ENCODE measurements around the gene RB1.
A peak's percentile ranks its signal among the peaks of the same experiment; 100 is the strongest.

Gene RB1

GRCh38 chr13:48490241-48490640, 186.7 kb downstream of the RB1 start:
- Histone ChIP-seq H3K4me3 (ENCODE audit: low read depth, low read length) (no peak overlapping the region), H3K27ac (no peak overlapping the region), H3K27me3 (replicated peaks) (no peaks in the 10 kb centered on the region), H3K36me3 (replicated peaks) (no peaks in the 10 kb centered on the region)
- in situ Hi-C loops (cut with HindIII; ENCODE audit: low pct_ligation_motif_present, low sequenced_read_pairs) = no loop called here
- DNase-seq = no peak
- no peak for TF ChIP-seq CTCF (IDR thresholded peaks at IDR 0.05; ENCODE audit: low read depth, low read length, missing control alignments)

GRCh38 chr13:48491423-48492095, 188.0 kb downstream of the RB1 start:
- no peak overlapping the region for H3K4me3 ChIP-seq (ENCODE audit: low read depth, low read length)
- H3K27me3 ChIP-seq (replicated peaks) = no peaks in the 10 kb centered on the region
- no peak overlapping the region for H3K27ac ChIP-seq
- in situ Hi-C loops (cut with HindIII; ENCODE audit: low pct_ligation_motif_present, low sequenced_read_pairs) = no loop called here
- no peak for DNase-seq
- no peaks in the 10 kb centered on the region for H3K36me3 ChIP-seq (replicated peaks)
- no peak for TF ChIP-seq CTCF (IDR thresholded peaks at IDR 0.05; ENCODE audit: low read depth, low read length, missing control alignments)

GRCh38 chr13:48492096-48492440, 188.5 kb downstream of the RB1 start:
- H3K36me3 ChIP-seq (replicated peaks) = no peaks in the 10 kb centered on the region
- H3K27ac ChIP-seq = no peak overlapping the region
- H3K4me3 ChIP-seq (ENCODE audit: low read depth, low read length) = no peak overlapping the region
- no peak for TF ChIP-seq CTCF (IDR thresholded peaks at IDR 0.05; ENCODE audit: low read depth, low read length, missing control alignments)
- in situ Hi-C loops (cut with HindIII; ENCODE audit: low pct_ligation_motif_present, low sequenced_read_pairs) = no loop called here
- no peak for DNase-seq
- no peaks in the 10 kb centered on the region for H3K27me3 ChIP-seq (replicated peaks)

- Histone ChIP-seq H3K27me3 (replicated peaks) (no peaks in the 10 kb centered on the region), H3K27ac (no peak overlapping the region), H3K4me3 (ENCODE audit: low read depth, low read length) (no peak overlapping the region), H3K36me3 (replicated peaks) (no peaks in the 10 kb centered on the region)
- in situ Hi-C loops (cut with HindIII; ENCODE audit: low pct_ligation_motif_present, low sequenced_read_pairs) = no loop called here
- DNase-seq = peak; percentile 11
- no peak for TF ChIP-seq CTCF (IDR thresholded peaks at IDR 0.05; ENCODE audit: low read depth, low read length, missing control alignments)
Observed at GRCh38 chr13:48492470-48493065, 189.0 kb downstream of the RB1 start.

GRCh38 chr13:48493066-48493765, 189.7 kb downstream of the RB1 start:
- in situ Hi-C loops (cut with HindIII; ENCODE audit: low pct_ligation_motif_present, low sequenced_read_pairs) = no loop called here
- no peaks in the 10 kb centered on the region for H3K27me3 ChIP-seq (replicated peaks)
- no peak for DNase-seq
- TF ChIP-seq CTCF (IDR thresholded peaks at IDR 0.05; ENCODE audit: low read depth, low read length, missing control alignments) = no peak
- H3K4me3 ChIP-seq (ENCODE audit: low read depth, low read length) = no peak overlapping the region
- H3K27ac ChIP-seq = no peak overlapping the region
- no peaks in the 10 kb centered on the region for H3K36me3 ChIP-seq (replicated peaks)
